HG03565 (cell line): ENCODE data around the gene MSMO1.

ENCODE experiments used
- ATAC-seq: cut with Tn5 transposase; IDR thresholded peaks from one replicate; pipeline ENCODE4 v1.9.1; 2021; ENCODE audit warnings: mild to moderate bottlenecking, moderate library complexity; ENCODE audit not compliant: unreplicated experiment

The MSMO1 gene

DNA sequence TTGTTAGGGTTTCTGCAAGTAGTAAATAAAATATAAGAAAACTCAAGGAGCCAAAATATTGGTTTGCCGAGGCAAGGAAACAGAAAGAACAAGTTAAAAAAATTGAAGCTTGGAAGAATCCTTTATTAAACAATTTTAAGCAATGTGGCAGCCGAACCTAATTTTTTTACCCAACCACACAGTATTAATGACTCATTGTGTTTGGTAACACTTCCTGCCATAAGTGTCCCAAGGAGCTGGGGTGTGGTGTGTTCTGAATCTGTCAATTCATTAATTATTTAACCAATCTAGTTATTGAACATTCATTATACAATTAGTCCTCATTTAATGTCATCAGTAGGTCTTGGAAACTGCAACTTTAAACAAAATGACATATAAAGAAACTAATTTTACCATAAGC lies 32.0 kb downstream of the MSMO1 start:
- no peak for ATAC-seq

DNA sequence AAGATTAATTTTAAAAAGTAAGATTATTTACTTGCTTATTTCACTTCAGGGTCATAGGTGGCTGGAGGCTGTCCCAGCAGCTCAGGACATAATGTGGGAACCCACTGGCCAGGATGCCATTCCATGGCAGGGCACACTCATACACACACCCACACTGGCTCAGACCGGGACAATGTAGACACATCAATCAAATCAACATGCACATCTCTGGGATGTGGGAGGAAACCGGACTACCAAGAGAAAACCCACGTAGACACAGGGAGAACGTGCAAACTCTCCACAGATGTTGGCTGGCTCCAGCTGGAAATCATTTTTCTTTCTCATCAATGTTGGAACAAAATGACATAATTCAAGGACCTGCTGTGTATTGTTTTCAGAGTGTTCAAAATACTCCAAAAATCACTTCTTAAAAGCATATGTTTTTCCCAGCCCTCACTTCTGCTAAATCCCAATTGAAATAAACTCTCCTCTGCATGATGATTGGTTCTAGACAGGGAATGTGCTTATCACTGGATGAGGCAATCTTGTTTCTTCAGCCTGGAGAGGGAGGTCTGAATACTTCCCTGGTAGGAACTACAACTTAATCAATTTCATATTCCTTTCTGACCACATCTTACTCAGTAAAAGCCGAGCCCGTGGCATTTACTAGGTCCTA lies 32.7 kb downstream of the MSMO1 start:
- ATAC-seq = no peak

GRCh38 chr4:165360985-165361670 lies 33.7 kb downstream of the MSMO1 start:
- no peak for ATAC-seq

- ATAC-seq = no peak
Observed at GRCh38 chr4:165361810-165362209, 34.3 kb downstream of the MSMO1 start.

DNA sequence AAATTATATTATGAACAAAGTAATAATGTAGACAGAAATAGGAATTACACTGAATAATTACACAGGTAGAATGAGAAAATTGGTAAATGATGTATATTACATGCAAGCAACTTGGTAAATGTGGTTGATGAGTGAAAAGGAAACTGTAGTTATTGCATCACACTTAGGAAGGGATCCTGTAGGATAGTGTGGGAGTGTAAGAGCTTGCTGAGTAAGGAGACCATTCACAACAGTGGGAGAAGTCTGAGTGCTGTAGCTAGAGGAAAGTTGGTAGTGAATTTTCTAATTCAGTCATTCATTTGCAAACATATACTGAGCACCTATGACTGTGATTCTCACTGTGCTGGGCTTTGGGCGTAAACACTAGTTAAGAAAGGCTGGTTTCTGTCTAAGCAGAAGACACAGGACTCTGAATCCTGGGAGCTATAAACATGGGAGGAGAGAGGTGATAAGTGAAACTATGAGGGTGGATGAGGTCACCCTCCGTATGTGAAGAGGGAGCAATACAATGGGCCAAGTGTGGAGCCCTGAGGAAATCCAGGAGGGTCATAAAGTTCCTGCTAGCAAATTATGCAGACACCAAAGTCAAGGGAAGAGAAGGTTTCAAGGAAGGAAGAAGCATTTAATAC lies 37.1 kb downstream of the MSMO1 start:
- no peak for ATAC-seq

GRCh38 chr4:165367040-165367439 lies 39.6 kb downstream of the MSMO1 start:
- ATAC-seq = no peak

DNA sequence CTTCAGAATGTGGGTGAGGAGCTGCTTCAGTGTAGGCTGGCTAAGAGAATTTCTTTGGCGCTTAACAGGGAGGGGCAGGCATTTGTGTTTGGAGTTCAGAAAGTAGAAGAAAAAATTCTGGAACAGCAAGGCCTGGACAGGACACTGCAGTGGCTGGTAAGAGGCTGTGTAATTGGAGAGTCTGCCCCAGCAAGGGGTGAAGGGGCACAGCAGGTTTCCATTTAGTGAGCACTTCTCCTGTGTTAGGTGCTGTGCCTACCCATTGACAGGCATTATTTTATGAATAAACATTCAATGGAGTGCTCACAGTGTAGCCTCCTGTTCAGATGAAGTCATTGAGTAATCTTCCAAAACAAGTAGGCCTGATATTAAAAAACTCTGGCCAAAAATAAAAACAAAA lies 40.6 kb downstream of the MSMO1 start:
- ATAC-seq = no peak

DNA sequence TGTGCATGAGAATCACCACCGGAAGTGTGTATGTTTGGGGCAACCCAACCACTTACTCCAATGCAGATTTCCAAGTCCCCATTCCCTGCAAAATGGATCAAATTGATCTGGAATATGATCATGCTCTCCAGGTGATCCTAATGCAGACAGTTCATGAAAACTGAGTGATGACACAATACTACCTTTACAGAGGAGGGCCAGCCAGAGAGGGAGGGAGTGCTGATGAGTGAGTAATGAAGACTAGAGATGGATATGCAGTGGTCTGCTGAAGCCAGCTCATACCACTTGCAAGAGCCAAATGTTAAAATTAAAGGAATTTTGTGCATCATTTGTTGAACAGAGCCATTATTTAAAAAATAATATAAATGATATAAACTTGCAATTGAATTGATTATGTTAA lies 41.1 kb downstream of the MSMO1 start:
- no peak for ATAC-seq

GRCh38 chr4:165369522-165369921 lies 42.1 kb downstream of the MSMO1 start:
- ATAC-seq = no peak

- no peak for ATAC-seq
Observed at GRCh38 chr4:165370530-165370929, 43.1 kb downstream of the MSMO1 start.

DNA sequence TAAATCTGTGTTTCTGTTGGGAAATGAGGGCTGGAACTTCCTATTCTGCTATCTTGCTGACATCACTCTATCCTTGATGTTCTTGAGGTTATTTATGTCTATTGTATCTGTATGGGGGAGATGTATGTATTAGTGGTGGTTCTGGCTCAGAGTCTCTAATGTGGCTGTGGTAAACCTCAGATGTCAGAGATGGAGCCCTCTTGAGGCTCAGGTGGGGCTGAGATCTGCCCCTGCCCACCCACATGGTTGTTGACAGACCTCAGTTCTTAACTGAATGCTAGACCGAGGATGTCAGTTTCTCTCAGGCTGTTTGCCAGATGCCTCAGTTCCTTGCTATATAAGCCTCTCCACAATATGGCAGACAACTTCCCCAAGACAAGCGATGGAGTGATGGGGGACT lies 48.0 kb downstream of the MSMO1 start:
- ATAC-seq = no peak

DNA sequence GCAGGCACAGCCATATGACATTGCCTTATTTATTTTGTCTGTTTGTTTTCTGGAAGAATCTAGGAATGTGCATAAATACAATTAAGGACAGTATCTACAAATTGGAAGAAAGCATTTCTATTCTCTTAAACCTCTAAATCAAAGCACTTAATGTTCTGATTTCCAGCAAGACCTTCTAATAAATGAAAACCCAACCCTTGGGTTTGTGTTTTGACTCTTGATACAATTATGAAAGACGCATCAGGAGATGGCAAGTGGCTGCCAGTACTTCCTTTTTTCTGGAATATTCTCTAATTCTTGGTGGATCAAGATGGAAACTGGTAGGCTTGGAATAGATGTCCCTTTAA lies 50.9 kb downstream of the MSMO1 start:
- no peak for ATAC-seq

- ATAC-seq = peak; percentile 85
Observed at GRCh38 chr4:165378745-165379677, 51.5 kb downstream of the MSMO1 start, which contains the start of gene CPE. CPE (plus strand) TSS chr4:165379008; CDS start chr4:165379222, 214 bp downstream.

GRCh38 chr4:165379678-165380064 lies 52.2 kb downstream of the MSMO1 start:
- ATAC-seq = no peak

GRCh38 chr4:165380805-165381204 lies 53.3 kb downstream of the MSMO1 start:
- ATAC-seq = no peak

GRCh38 chr4:165381821-165382373 lies 54.4 kb downstream of the MSMO1 start:
- ATAC-seq = no peak

DNA sequence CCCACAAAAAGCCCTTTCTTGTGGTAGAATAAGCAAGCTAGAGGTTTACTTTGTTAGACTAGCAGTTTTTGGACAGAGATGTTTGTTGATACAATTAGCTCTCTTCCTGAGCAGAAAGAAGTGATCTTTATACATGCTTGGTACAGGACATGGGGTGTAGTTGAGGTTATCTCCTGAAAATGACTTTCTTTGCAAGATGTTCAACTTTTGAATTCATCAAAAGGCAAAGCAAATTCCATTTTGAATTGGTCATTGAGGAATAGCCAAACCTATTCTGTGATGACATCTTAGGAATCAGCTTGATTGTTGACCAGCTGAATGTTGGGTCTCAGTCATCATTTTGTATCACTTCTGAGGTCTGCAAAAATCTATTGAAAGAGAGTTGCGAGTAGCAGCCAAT lies 55.2 kb downstream of the MSMO1 start:
- ATAC-seq = no peak

DNA sequence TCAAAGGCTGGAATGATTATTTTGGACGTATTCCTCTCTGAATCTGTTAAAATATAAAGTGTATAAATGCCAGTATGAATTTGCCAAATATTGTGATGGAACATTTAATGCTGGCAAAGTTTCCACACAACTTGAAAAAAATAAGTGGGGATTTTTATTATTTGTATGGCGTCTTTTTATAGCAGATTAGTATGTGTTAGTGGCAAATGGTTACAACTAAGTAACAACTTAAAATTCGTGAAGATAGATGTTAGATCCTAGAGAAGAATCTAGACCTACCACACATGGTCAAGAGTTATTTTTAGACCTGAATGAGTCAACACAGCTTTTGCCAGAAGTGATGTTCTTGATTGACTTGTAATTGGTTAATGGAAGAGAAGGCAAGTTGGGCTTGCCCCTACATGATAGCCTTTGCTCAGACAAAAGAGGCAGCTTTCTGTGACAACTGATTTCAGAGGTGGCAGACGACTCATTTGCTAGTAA lies 56.2 kb downstream of the MSMO1 start:
- no peak for ATAC-seq

- ATAC-seq = no peak
Observed at GRCh38 chr4:165384186-165384585, 56.7 kb downstream of the MSMO1 start.

DNA sequence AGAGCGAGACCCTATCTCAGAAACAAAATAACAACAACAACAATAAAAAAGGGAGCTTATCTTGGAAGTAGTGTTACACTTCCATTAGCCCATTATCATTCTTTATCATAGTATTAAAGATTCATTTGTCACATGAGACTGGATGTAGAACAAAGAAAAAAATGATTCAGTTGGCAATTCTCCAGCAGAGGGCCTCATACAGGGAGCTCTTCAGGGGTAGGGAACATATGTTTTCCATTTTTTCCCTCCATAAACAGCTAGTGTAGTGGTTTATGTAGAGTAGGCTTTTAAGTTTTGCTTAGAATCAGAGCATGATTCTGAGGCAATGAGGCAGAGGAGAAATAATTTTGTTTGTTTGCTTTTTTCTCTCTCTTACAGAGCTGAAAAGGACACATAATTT lies 57.1 kb downstream of the MSMO1 start:
- no peak for ATAC-seq

DNA sequence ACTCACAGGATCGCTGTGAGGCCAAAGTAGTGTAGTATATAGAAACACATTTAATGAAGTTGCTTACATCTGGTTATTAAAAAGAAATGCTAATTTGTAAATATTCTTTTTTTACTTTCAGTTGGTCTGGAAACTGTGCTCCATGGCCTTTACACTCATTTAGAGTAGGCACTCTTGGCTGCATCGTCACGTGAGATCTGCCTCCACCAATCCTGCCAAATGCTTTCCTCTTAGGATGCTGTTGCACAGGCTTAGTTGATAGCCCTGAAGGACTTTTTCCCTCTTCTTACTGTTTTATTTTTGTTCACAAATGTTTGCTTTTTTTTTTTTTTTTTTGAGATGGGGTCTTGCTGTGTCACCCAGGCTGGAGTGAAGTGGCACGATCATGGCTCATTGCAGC lies 57.7 kb downstream of the MSMO1 start:
- no peak for ATAC-seq
